ENCODE data around the gene CHRNA4.

CHRNA4 gene

GRCh38 chr20:63401384-63402110, 40.4 kb upstream of the CHRNA4 start:
- TF ChIP-seq ZFX (IDR thresholded peaks at IDR 0.05), result no peak
- TF ChIP-seq CTCF (conservative IDR thresholded peaks at IDR 0.05), result no peak
- H3K27ac ChIP-seq, result no peak overlapping the region

DNA sequence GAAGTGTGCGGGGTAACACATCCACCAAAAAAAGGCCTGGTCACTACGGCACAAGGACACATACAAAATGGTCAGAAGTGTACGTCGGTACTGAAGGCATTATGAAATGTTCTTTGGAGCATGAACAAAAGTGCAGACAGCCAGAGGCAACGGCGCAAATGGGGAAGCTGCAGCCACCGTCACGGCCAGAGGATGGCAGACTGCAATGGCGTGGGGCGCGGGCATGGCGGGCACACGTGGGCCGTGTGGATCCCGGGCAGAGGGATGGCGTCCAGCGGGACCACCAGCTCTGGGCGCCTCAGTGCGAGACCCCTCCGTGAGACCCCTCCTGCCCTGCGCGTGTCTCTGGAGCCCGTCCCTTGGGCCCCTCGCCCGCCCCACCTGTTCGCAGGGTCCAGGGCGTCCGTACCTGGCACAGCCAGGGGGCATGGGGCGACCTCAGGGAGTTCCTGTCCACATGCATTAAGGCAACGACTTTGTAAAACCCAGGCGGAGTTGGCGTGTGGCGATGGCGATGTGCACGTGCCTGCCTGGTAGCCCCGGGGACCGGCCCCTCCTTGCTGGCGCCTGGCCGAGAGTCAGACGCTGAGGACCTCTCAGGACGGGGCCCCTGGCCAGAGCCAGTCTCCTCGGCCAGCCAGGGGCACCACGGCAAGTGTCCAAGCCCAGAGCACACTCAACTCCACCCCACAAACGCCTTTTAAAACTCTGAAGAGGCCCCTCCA, 39.5 kb upstream of the CHRNA4 start:
- no peak; the same call in 1 of the 2 replicates for TF ChIP-seq CTCF (conservative IDR thresholded peaks at IDR 0.05)
- TF ChIP-seq ZFX (IDR thresholded peaks at IDR 0.05), result no peak
- no peak overlapping the region for H3K27ac ChIP-seq

GRCh38 chr20:63399596-63400375, 38.6 kb upstream of the CHRNA4 start:
- no peak for TF ChIP-seq ZFX (IDR thresholded peaks at IDR 0.05)
- TF ChIP-seq CTCF (conservative IDR thresholded peaks at IDR 0.05), result no peak
- no peak overlapping the region for H3K27ac ChIP-seq

DNA sequence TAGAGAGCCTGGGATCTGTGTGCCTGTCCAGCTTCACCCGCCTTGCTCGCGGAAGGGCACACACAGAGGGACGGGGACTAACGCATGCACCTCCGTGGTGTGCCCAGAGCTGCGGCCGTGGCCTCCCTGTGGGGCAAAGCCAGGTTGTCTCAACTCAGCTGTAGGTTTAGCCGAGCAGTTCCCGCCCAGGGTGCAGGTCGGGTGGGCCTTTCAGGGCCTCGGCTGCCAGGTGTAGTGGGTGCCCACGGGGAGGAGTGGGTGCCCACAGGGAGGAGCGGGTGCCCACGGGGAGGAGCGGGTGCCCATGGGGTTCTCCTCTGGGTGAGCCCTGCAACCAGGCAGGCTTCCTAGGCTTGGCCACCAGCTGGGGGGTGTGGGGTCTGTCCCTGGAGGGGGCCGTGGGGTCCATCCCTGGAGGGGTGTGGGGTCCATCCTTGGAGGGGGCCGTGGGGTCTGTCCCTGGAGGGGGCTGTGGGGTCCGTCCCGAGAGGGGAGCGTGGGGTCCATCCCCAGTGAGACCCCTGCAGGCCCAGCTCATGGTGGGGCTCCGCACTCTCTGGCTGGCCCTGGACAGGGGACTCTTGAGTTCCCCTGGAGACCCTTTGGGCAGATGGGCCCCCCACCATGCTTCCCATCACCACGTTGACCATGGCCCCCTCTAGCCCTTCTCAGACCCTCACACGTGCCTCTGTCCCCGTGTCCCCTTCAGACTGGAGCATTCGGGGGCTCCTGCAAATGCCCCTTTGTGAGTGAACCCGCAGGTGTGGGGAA, 37.8 kb upstream of the CHRNA4 start:
- no peak overlapping the region for H3K27ac ChIP-seq
- TF ChIP-seq CTCF (conservative IDR thresholded peaks at IDR 0.05) (no peak), ZFX (IDR thresholded peaks at IDR 0.05) (no peak)

DNA sequence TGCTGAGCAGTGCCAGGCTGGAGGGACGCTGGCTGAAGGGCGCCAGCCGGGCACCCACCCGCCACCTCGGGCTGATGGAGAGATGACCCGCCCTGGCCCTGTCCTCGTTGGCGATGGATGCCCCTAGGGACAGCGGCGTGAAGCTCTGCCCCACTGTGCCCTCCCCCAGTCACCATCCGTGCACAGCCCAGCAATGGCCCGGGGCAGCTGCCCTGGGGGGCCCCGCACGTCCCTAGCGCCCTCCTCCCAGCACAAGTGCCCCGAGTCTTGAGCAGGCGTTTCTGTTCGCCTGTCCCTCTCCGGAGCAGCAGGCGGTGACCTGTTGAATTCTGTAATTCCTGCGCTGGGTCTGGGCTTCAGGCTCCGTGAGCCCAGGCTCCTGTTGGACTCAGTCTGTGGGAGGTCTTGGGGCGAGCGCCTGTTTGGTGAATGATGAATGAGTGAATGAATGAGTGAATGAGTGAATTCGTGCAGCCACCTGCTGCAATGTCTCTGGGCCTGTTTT, 36.8 kb upstream of the CHRNA4 start:
- H3K27ac ChIP-seq, result no peak overlapping the region
- no peak for TF ChIP-seq CTCF (conservative IDR thresholded peaks at IDR 0.05)
- TF ChIP-seq ZFX (IDR thresholded peaks at IDR 0.05), result no peak

DNA sequence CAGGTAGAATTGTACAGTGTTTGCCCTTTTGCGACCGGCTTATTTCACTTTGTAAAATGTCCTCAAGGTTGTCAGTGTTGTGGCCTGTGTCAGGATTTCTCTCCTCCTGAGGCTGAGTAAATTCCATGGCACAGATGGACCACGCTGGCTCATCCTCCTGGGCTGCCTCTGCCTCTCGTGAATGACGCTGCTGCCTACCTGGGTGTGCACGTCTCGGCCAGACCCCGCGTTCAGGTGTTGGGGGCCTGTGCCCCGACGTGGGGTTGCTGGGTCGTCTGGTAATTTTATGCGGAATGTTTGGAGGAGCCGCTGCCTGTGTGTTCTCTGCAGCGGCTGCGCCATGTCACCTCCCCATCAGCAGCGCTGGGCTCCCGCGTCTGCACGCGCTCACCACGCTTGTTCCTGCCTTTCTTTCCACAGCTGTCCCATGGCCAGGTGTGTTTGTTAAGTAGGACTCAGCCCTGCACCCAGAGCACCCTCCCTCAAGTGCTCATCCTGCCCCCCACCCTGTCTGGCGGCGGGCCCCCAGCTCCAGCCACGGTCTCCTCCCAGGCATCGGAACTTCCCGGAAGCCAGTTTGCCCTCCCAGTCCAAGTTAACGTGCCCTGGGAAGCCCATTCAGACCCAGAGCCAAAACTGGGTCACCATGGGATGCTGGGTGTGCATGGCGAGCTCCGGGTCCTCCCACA, 36.1 kb upstream of the CHRNA4 start:
- TF ChIP-seq CTCF (conservative IDR thresholded peaks at IDR 0.05) (no peak), ZFX (IDR thresholded peaks at IDR 0.05) (no peak)
- H3K27ac ChIP-seq, result no peak overlapping the region

Data from C4-2B (cell line).